Vagina (tissue), 2 donors: Measurements from ENCODE around the gene TAF1B.

ENCODE experiments used
- CTCF ChIP-seq, 3 experiments: fragments of 450-650 bp in 2 of 3; fragments of 200-600 bp in 1 of 3; sonication (generic) in 1 of 3; IDR thresholded peaks; one replicate each; pipeline ENCODE4 v1.5.1; 2017 to 2019; ENCODE audit warnings: antibody characterized with exemption in 3 of 3, mild to moderate bottlenecking in 2 of 3, moderate library complexity in 2 of 3
- POLR2A ChIP-seq, 2 donors: fragments of 450-650 bp; IDR thresholded peaks; one replicate each; pipeline ENCODE4 v1.6.1; 2017; ENCODE audit warnings: antibody characterized with exemption in 2 of 2, mild to moderate bottlenecking in 2 of 2, moderate library complexity in 2 of 2
- POLR2AphosphoS5 ChIP-seq, 2 donors: sonication (generic); formaldehyde crosslinking; IDR thresholded peaks; one replicate each; pipeline ENCODE4 v1.9.0; 2017; ENCODE audit warnings: antibody characterized with exemption in 2 of 2, mild to moderate bottlenecking in 2 of 2, low read depth in 1 of 2; ENCODE audit not compliant: insufficient read depth in 1 of 2

GRCh38 chr2:9970200-9971044 lies 127.1 kb downstream of the TAF1B start:
- TF ChIP-seq CTCF (IDR thresholded peaks at IDR 0.05), result no peak
- TF ChIP-seq POLR2A (IDR thresholded peaks at IDR 0.05), result no peak
- TF ChIP-seq POLR2AphosphoS5 (IDR thresholded peaks at IDR 0.05; ENCODE audit: insufficient read depth in 1 of 2, low read depth in 1 of 2), result no peak
